DMS153 (cell line): ENCODE results near the gene SLC5A9.
"Not testable (repeated sequence)": the region's sequence is repeated elsewhere in the genome, so short reads cannot be mapped to it uniquely, and the experiment has no call there.

Source experiments
- DNase-seq: peaks from one replicate; lab custom pipeline; 2025; lab: John Stamatoyannopoulos, UW

SLC5A9 gene

GRCh38 chr1:48242141-48242736 lies 19.7 kb downstream of the SLC5A9 start:
- no peak for DNase-seq

GRCh38 chr1:48245106-48245505 lies 22.6 kb downstream of the SLC5A9 start:
- DNase-seq, result no peak

- DNase-seq, result peak; percentile 94
Measured at GRCh38 chr1:48246727-48247126, 24.2 kb downstream of the SLC5A9 start.

DNA sequence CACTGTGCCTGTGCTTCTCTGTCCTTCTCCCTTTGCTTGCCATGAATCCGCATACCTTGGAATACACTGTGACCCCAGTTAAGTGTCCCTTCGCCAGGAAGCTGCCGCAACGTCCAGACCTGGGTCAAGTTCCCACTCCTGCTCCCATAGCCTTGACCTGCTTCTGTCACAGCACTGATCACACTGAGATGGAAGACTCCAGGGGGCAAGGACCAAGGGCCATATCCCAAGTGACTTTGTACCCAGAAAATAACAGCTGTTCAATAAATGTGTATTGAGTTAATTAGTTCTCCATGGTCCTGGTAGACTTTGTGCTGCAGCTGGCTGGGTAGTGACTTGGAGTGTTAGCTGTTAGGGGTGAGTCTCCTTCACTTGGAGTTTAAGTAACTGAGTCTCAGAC lies 25.8 kb downstream of the SLC5A9 start:
- no peak for DNase-seq

DNA sequence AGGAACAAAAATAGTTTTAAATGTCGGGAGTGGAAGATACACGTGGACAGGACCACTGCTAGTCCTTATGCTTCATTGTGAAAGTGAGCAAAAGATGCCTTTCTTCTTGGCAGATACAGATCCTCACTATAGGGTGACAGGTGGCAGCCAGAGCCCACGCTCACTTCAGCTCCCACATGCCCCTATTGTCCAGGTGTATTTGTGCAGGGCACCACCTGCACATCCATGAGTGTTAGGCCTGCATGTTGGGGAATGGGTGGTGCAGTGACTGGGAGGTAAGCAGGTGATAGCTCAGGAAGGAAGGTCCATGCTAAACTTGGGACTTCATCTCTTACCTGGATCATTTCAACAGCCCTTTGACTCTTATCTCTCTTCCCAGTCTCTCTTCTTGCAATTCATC lies 27.4 kb downstream of the SLC5A9 start:
- peak; percentile 52 for DNase-seq

DNA sequence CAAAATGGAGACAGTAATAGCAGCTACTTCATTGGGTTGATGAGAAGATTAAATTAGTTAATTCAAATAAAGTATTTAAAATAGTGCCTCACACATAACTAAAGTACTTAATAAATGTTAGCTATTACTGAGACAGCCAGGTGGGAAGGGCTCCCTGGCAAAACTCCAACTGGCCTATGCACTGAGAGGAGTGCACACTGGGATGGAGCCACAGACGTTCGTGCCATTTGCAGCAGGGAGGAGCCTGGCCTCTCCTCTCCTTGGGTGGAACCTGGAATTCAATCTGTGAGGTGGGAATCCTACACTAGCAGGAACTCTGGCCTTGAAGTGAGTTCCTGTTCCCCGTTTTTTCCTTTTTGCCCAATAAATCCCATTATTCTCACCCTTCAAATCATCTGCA lies 28.1 kb downstream of the SLC5A9 start:
- peak; percentile 15 for DNase-seq

DNA sequence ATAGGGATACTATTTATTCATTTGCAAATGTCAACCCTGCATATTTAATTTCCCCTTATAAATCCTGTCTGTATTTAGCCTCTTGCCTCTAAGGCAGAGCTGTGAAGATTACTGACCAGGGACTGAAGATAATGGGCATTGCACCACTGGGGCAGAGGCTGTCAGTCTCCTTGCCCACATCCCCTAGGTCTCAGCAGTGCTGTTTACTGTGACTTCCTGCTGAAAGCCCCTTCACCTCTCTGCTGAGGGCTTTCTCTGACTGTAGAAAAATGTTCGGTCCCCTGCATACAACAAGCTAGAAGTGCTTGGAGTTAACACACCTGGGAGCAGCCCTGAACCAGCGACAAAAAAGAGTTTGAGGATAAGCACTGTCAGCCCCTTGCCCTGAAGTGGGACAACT lies 28.8 kb downstream of the SLC5A9 start:
- DNase-seq, result no peak

- DNase-seq, result no peak
Measured at GRCh38 chr1:48251821-48252220, 29.3 kb downstream of the SLC5A9 start.

- DNase-seq, result no peak
Measured at GRCh38 chr1:48254254-48254653, 31.7 kb downstream of the SLC5A9 start.

DNA sequence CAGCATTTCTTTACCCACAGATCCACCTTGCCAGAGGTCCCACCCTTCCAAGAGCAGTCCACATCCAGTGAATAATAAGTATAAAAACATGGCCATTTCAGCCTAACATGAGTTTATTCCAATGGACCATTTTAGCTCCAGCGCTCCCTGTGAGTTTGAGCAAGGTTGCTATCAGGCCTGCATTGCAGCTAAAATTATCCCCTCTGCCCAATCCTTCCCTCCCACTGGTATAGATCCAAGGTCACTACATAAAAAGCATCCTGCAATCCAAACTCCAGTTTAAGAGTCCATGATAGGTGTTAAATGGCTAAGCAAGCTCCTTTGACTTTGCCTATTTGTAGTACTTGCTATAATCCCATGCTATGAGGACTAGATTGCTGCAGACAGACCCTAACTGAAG lies 35.6 kb downstream of the SLC5A9 start:
- no peak for DNase-seq

DNA sequence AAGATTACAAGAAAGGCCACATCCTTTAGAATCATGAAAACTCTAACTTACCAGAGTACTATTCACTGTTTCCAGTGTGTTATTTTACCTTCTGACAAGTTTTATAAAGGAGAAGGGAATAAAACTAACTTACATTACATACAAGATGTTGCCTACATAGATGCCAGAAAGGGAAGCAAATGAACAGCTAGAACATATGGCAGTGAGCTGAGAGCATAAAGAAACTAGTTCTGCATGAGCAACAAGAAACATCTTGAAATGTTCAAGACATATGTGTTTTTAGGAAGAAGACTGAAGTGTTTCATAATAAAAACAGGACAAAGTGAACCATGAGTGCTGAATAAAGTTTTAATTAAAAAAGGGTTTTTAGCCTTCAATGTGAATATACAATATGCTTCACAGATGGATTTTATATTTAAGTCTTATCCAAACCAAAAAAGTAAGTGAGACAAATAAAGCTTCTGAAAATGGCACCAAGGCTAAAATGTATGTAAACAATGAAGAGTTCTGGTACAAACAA lies 39.4 kb downstream of the SLC5A9 start:
- no peak for DNase-seq

GRCh38 chr1:48263041-48263440 lies 40.5 kb downstream of the SLC5A9 start:
- DNase-seq, result no peak

DNA sequence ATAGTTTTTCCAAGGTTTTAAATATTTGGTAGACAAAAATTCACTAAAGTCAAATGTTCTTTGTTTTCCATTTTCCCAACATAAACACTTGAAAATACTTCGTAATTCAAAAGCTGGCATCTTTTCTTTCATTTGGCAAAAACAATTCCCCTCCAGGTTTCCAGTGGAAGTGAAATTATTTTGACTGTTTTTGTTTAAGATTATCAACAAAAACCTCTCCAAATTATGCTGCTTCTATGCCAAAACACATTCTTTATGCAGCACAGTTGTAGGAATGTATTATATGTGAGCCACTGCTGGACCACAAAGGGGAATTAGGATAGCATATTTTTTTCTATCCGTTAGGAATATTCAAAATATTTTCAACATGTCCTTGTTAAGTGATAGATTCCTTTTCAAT lies 44.1 kb downstream of the SLC5A9 start:
- no peak for DNase-seq

- not testable (repeated sequence) for DNase-seq
Measured at GRCh38 chr1:48277437-48277836, 54.9 kb downstream of the SLC5A9 start.

GRCh38 chr1:48282329-48282728 lies 59.8 kb downstream of the SLC5A9 start:
- not testable (repeated sequence) for DNase-seq

GRCh38 chr1:48284696-48285420 lies 62.3 kb downstream of the SLC5A9 start:
- DNase-seq, result peak; percentile 60

GRCh38 chr1:48285525-48285924 lies 63.0 kb downstream of the SLC5A9 start:
- DNase-seq, result peak; percentile 73

DNA sequence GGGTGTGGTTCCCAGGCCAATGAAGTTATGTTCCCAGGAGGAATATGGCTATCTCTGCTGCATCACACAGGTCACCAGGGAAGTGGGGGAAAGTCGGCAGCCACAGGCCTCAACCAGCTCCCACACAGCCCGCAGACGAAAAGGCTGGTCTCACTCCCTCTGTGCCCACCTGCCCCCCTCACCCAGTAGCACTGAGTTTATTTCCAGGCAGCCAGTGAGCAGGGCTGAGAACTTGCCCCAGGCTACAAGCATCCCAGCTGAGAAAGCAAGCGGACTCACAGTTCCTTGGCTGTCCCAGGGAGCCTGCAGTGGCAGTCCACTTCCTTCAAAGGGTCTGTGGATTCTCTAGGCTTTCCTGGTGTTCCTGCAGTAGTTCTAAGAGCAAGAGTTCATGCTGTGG lies 68.9 kb downstream of the SLC5A9 start:
- no peak for DNase-seq

GRCh38 chr1:48292706-48293105 lies 70.2 kb downstream of the SLC5A9 start:
- no peak for DNase-seq

DNA sequence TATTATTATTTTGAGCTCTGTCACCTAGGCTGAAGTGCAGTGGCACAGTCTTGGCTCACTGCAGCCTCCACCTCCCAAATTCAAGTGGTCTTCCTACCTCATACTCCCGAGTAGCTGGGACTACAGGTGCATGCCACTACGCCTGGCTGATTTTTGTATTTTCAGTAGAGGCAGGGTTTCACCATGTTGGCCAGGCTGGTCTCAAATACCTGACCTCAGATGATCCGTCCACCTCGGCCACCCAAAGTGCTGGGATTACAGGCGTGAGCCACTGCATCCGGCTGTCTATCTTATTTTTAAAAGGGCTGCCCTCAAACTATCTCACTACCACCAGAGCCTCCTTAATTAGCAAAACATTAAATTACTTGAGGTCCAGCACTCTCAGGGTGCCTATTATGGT lies 71.6 kb downstream of the SLC5A9 start:
- DNase-seq, result not testable (repeated sequence)

DNA sequence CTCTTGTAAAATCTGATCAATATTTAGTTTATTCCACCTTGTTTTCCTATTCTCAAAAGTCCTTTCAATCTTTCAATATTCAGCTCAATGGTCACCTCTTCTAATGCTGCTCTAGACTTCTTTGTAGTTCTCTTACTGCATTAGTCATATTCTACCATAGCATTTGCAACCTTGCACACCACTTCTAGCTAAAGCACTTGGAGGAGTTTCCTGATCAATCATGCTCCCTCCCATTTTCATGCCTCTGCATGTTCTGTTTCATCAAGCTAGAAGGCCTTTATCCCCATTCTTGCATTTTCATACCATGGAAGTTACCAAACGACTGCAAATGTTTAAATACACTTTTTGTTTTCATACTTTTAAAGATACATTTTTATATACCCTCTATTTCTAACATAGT lies 72.1 kb downstream of the SLC5A9 start:
- no peak for DNase-seq
